Measurements from ENCODE around the gene TAF11L4. TPM values are rescaled to one million over a fixed set of nuclear protein-coding genes. Genes with fewer than 3 reads are reported as not detected.
"Not testable (repeated sequence)": the region's sequence is repeated elsewhere in the genome, so short reads cannot be mapped to it uniquely, and the experiment has no call there.

The TAF11L4 gene
- not detected for total RNA-seq

DNA sequence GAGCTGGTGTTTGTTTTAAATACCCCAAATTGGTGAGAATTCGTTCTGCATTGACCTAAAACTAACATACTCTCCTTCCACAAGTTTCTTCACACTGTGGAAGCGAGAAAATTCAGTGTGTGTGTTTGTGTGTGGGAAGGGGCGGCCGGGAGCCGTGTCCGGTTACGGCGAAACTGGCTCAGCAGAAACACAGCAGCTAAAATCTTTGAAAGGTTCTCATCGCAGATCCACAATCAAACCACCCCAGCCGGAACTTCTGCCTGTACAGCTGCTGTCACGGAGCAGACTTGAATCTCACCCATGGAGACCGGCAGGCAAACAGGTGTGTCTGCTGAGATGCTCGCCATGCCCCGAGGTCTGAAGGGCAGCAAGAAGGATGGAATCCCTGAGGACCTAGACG lies at the start of gene TAF11L4:
TAF11L4 (plus strand) TSS at position 301 of the 400 bp plus-strand sequence.
- H3K27ac ChIP-seq; H3K9me3 ChIP-seq; H3K36me3 ChIP-seq; DNase-seq (ENCODE audit: low spot score); H3K27me3 ChIP-seq; H3K4me1 ChIP-seq; H3K4me3 ChIP-seq: not testable (repeated sequence)

DNA sequence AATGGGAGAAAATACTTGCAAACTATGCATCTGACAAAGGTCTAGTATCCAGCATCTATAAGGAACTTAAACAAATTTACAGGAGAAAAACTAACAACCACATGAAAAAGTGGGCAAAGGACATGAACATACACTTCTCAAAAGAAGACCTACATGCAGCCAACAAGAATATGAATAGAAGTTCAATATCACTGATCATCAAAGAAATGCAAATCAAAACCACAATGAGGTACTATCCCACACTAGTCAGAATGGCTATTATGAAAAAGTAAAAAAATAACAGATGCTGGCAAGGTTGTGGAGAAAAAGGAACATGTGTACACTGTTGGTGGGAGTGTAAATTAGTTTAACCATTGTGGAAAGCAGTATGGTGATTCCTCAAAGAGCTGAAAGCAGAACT lies 46.5 kb upstream of the TAF11L4 start:
- H3K9me3 ChIP-seq, result not testable (repeated sequence)

DNA sequence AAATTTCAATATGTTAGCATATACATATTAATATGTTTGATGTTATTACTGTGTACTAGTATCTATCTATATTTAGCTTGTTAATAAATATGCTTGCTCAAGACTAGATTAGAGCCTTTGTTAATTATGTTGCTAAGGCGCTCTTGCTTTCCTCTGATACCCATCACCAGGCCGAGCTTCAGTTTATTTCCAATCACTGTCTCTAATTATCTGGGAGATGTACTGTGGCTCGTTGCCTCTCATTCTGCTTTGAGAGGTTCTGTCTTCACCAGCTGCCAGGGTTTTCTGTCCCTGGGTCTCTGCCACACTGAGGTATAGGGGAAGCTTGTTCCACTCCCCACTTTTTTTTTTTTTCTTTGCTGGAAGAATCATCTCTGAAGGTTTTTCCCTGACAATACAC lies 44.6 kb upstream of the TAF11L4 start:
- TF ChIP-seq CTCF (IDR thresholded peaks at IDR 0.05), result no peak
- no peak for DNase-seq (ENCODE audit: low spot score)
- Histone ChIP-seq H3K4me3 (no peak overlapping the region), H3K36me3 (no peaks in the 10 kb centered on the region), H3K27me3 (no peaks in the 10 kb centered on the region), H3K27ac (no peak overlapping the region), H3K9me3 (no peaks in the 10 kb centered on the region), H3K4me1 (no peaks in the 10 kb centered on the region)

More for the DNA sequence above, 46.5 kb upstream of the TAF11L4 start:
- not testable (repeated sequence) for H3K27ac ChIP-seq; DNase-seq (ENCODE audit: low spot score); H3K27me3 ChIP-seq; H3K4me1 ChIP-seq; H3K4me3 ChIP-seq; H3K36me3 ChIP-seq

- Histone ChIP-seq H3K36me3 (no peaks in the 10 kb centered on the region), H3K4me1 (no peaks in the 10 kb centered on the region), H3K9me3 (no peaks in the 10 kb centered on the region), H3K27me3 (no peaks in the 10 kb centered on the region), H3K4me3 (no peak overlapping the region), H3K27ac (no peak overlapping the region)
- TF ChIP-seq CTCF (IDR thresholded peaks at IDR 0.05), result no peak
- DNase-seq (ENCODE audit: low spot score), result no peak
Measured at GRCh38 chr5:17477573-17478265, 43.9 kb upstream of the TAF11L4 start.

- no peak for DNase-seq (ENCODE audit: low spot score)
- H3K27ac ChIP-seq, result no peak overlapping the region
- no peaks in the 10 kb centered on the region for H3K4me1 ChIP-seq
- no peaks in the 10 kb centered on the region for H3K36me3 ChIP-seq
- no peaks in the 10 kb centered on the region for H3K9me3 ChIP-seq
- H3K4me3 ChIP-seq, result no peak overlapping the region
- TF ChIP-seq CTCF (IDR thresholded peaks at IDR 0.05), result no peak
- H3K27me3 ChIP-seq, result no peaks in the 10 kb centered on the region
Measured at GRCh38 chr5:17481378-17481777, 40.2 kb upstream of the TAF11L4 start.

GRCh38 chr5:17482790-17483189 lies 38.8 kb upstream of the TAF11L4 start:
- Histone ChIP-seq H3K27ac (no peak overlapping the region), H3K9me3 (no peaks in the 10 kb centered on the region), H3K36me3 (no peaks in the 10 kb centered on the region), H3K27me3 (no peaks in the 10 kb centered on the region), H3K4me3 (no peak overlapping the region), H3K4me1 (no peaks in the 10 kb centered on the region)
- no peak for DNase-seq (ENCODE audit: low spot score)
- no peak for TF ChIP-seq CTCF (IDR thresholded peaks at IDR 0.05)

GRCh38 chr5:17486464-17487173 lies 35.0 kb upstream of the TAF11L4 start:
- H3K36me3 ChIP-seq; H3K27me3 ChIP-seq; H3K4me3 ChIP-seq; H3K27ac ChIP-seq; H3K4me1 ChIP-seq; DNase-seq (ENCODE audit: low spot score); H3K9me3 ChIP-seq: not testable (repeated sequence)

Measured in right atrium auricular region (tissue), 2 donors.